Lower lobe of right lung (tissue), 2 donors: Measurements from ENCODE around the gene FETUB. TPM values are rescaled to one million over a fixed set of nuclear protein-coding genes. Genes with fewer than 3 reads are reported as not detected.
"Not testable (repeated sequence)": the region's sequence is repeated elsewhere in the genome, so short reads cannot be mapped to it uniquely, and the experiment has no call there.

Experiments
- ATAC-seq, 2 donors: fragments of 200-7000 bp; cut with Tn5 transposase; one replicate each; pipeline ENCODE4 v1.9.1; 2020 to 2022; ENCODE audit warnings: mild to moderate bottlenecking in 2 of 2, moderate library complexity in 2 of 2
- DNase-seq: peaks from one replicate; pipeline ENCODE4 v3.0.0-alpha.2; 2020
- H3K27ac ChIP-seq: fragments of 200-600 bp; one replicate; pipeline ENCODE4 v1.8.0; 2022
- H3K27me3 ChIP-seq: fragments of 200-600 bp; one replicate; pipeline ENCODE4 v1.8.0; 2022; ENCODE audit warnings: low read depth
- H3K36me3 ChIP-seq: fragments of 200-600 bp; one replicate; pipeline ENCODE4 v1.8.0; 2022; ENCODE audit warnings: mild to moderate bottlenecking
- H3K4me1 ChIP-seq: fragments of 200-600 bp; one replicate; pipeline ENCODE4 v1.8.0; 2022
- H3K4me3 ChIP-seq: fragments of 200-600 bp; one replicate; pipeline ENCODE4 v1.8.0; 2022; ENCODE audit warnings: mild to moderate bottlenecking
- H3K9me3 ChIP-seq: fragments of 200-600 bp; one replicate; pipeline ENCODE4 v1.8.0; 2022
- CTCF ChIP-seq: fragments of 200-600 bp; IDR thresholded peaks from one replicate; pipeline ENCODE4 v1.8.0; 2022; ENCODE audit warnings: antibody characterized with exemption, mild to moderate bottlenecking
- intact Hi-C: fragments of 100-400 bp; cut with DNase I; formaldehyde crosslinking; loops from one replicate; pipeline ENCODE4 v1.11.0; 2022
- total RNA-seq: library from RNA; stranded (reverse); fragmentation: NEBNext Ultra II Directional; extraction: Animal tissue kit (Norgen Biotek cat#: 25700); gene quantifications from one replicate; pipeline ENCODE4 v1.2.1, GENCODE V29; 2021
- donor health status: DM: no; HTN: yes; CAD: no; lungs with severe emphysema.

The FETUB gene
- total RNA-seq, 1 donor from 2014 or later, result not detected

DNA sequence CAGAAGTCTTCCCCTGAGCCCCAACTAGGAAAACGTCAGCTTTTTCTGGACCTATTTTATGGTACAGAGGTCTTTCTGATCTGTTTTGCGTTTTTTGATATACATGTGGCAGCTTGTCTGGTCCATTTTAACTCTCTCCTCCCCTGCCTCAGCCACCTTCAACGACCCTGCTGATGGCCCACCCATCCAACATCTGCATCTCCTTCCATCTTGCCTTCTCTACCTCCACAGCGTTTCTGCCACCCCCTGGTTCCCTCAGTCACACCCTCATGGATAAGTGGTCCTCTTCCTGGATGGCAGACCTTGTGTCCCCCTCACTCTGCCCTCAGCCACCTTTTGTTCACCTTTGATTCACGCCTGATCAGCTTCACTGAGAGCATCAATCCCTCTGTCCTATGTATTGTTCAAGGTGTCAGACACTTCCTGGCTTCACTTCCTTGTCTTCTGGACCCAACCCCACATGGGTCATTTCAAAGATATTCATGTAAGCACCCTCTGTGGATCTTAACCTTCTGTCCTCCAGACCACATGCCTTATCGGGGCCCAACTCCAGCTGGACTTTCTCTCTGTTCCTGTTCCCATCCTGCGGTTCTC lies 13.8 kb upstream of the FETUB start:
- Histone ChIP-seq H3K4me3 (no peak overlapping the region), H3K36me3 (no peaks in the 10 kb centered on the region), H3K9me3 (no peaks in the 10 kb centered on the region), H3K4me1 (no peaks in the 10 kb centered on the region), H3K27ac (no peak overlapping the region), H3K27me3 (peaks cover 3% of the 10 kb centered on the region)
- intact Hi-C loops, result no loop called here
- DNase-seq, result no peak
- TF ChIP-seq CTCF, result no peak
- ATAC-seq, result no peak

DNA sequence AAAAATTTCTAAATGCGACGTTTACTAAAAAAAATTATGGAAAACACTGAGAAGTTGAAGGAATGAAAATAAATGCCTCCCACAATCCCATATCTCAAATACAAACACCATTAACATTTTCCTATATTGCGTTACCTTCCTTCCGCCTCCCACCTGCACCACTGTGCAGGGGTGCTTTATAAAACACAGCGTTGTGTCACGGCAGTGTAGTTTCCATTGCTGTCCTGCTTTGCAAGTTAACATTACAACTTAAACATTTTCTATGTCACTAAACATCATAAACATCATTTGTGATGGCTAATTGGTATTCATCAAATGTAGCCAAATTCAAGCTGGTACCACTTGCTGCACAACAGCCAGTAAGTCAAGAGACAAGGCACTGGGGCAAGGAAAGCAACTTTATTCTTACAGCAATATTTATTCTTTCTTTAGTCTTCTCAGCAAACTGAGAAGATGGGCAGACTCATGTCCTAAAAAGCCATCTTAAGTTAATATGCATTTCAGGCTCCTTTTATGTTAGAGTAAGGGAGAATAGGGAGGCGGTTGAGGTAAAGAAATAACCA lies 12.3 kb upstream of the FETUB start:
- Histone ChIP-seq H3K27me3 (peaks cover 3% of the 10 kb centered on the region), H3K36me3 (no peaks in the 10 kb centered on the region), H3K4me3 (no peak overlapping the region), H3K27ac (no peak overlapping the region), H3K9me3 (no peaks in the 10 kb centered on the region), H3K4me1 (no peaks in the 10 kb centered on the region)
- no peak for DNase-seq
- intact Hi-C loops, result no loop called here
- TF ChIP-seq CTCF, result no peak
- no peak for ATAC-seq

DNA sequence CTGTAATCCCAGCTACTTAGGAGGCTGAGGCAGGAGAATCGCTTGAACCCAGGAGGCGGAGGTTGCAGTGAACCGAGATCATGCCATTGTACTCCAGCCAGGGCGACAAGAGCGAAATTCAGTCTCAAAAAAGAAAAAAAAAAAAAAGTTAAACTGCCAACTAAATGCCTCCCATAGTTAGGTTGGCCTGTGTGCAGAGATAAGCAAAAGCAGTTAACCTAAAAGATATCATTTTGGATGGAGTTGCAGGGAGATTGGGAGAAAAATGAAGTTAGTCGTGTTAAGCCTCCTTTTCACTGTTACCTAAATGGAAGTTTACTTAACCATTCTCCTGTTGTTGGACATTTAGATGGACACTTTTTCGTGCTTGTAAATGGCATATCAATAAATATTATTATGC lies 11.4 kb upstream of the FETUB start:
- Histone ChIP-seq H3K4me3 (no peak overlapping the region), H3K27ac (no peak overlapping the region), H3K4me1 (no peaks in the 10 kb centered on the region), H3K9me3 (no peaks in the 10 kb centered on the region), H3K27me3 (peaks cover 3% of the 10 kb centered on the region), H3K36me3 (no peaks in the 10 kb centered on the region)
- DNase-seq, result no peak
- intact Hi-C loops, result no loop called here
- ATAC-seq, result no peak
- no peak for TF ChIP-seq CTCF

GRCh38 chr3:186630950-186631641 lies 9.1 kb upstream of the FETUB start:
- no peak for DNase-seq
- intact Hi-C loops, result no loop called here

DNA sequence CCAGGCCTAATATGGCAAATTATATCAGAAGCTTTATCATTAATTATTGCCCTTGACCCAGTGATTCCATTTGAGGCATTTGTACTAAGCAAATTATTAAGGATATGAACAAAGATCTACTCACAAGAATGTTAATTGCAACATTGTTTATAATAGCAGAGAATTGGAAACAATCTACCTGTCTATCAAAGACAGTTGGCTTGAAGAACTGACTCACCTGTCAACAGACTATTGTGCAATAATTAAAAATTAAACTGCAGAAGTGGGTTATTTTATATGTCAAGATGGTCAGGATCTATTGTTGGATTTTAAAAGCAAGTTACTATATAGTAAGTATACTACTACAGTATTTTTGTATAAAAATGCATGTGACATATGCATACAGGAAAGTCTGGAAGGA lies 6.7 kb upstream of the FETUB start:
- ATAC-seq (no peak), DNase-seq (no peak)
- TF ChIP-seq CTCF, result no peak
- H3K27ac ChIP-seq, result no peak overlapping the region
- no peak overlapping the region for H3K4me3 ChIP-seq
- no peaks in the 10 kb centered on the region for H3K36me3 ChIP-seq
- H3K4me1 ChIP-seq, result no peaks in the 10 kb centered on the region
- intact Hi-C loops, result no loop called here
- H3K27me3 ChIP-seq, result peaks cover 11% of the 10 kb centered on the region
- no peaks in the 10 kb centered on the region for H3K9me3 ChIP-seq

More at GRCh38 chr3:186630950-186631641, 9.1 kb upstream of the FETUB start:
- no peak for TF ChIP-seq CTCF
- H3K27ac ChIP-seq, result no peak overlapping the region
- H3K9me3 ChIP-seq, result no peaks in the 10 kb centered on the region
- no peak overlapping the region for H3K4me3 ChIP-seq
- H3K4me1 ChIP-seq, result no peaks in the 10 kb centered on the region
- ATAC-seq, result no peak
- H3K27me3 ChIP-seq, result peaks cover 1% of the 10 kb centered on the region
- H3K36me3 ChIP-seq, result no peaks in the 10 kb centered on the region

GRCh38 chr3:186634207-186634606 lies 6.0 kb upstream of the FETUB start:
- H3K36me3 ChIP-seq, H3K4me3 ChIP-seq, H3K4me1 ChIP-seq, intact Hi-C loops, H3K9me3 ChIP-seq, DNase-seq, H3K27ac ChIP-seq: not testable (repeated sequence)
- peaks cover 18% of the 10 kb centered on the region for H3K27me3 ChIP-seq
- peak in 1 of 2 donors; percentile 34 for ATAC-seq
